SK-N-DZ (cell line): ENCODE data around the gene CDK10.
"Not testable (repeated sequence)": the region's sequence is repeated elsewhere in the genome, so short reads cannot be mapped to it uniquely, and the experiment has no call there.

ENCODE experiments used
- DNase-seq: peaks from one replicate; pipeline ENCODE4 v3.0.0-alpha.2; 2015; ENCODE audit warnings: low spot score

Gene CDK10

GRCh38 chr16:89667000-89667399 lies 19.5 kb upstream of the CDK10 start:
- not testable (repeated sequence) for DNase-seq

- DNase-seq: no peak
Observed at GRCh38 chr16:89667633-89668032, 18.9 kb upstream of the CDK10 start.

DNA sequence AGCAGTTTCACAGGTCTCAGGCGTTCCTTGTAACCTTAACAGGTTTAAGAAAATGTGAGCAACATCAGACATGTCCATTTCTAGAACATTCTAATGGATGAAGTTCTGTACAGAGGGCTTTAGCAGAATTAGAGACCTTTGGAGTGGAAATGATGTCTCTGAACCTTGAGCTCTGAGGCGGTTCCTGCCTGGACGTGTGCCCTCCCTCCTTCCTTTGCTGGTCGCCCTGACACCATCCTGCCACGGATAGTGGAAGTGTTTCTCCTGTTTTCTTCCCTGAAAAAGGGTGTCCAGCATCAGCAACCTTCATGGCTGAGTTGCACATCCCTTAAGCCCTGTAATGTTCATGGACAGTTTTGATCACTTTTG lies 17.7 kb upstream of the CDK10 start:
- no peak for DNase-seq

- DNase-seq: no peak
Observed at GRCh38 chr16:89669755-89670154, 16.7 kb upstream of the CDK10 start.

DNA sequence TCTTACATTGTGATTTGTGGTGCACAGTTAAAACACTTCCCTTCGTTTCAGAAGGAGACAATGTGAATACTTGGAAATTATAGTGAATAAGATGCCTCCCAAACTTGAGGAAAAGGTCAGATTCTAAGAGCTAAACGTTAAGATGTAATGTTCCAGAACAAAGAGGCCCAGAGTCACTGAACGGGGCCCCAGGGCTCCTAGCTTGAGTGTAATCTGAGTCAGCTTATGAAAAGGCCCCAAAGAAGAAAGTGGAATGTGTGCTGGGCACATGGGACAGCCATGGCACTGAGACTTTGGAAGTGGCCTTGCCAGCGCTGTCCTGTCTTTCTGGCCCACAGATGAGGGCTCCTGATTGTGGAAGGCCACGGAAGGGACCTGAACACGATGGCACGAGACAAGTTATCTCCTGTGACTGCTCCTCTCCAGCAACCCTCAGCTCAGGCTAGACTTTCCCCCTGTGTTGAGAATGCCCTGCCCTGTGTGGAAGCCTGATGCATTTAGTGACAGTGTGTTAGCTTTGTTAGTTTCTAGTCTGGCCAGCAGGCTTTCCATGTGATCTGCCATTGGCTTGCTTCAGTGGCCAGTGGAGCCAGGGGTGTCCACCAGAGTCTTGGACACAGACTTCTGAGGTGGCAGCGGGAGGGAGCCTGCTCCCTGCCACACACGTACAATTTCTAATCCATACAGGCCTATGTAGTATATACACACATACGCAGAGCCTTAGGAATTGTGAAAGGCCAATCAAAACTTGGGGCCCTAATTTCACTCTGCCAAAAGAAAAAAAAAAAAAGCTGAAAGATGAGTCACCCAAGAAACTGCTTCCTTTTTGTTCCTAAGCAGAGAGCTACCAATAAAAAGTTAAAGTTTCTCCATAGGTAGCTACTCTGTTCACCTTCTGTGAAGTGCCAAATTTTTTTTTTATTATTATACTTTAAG lies 15.7 kb upstream of the CDK10 start:
- DNase-seq: no peak

GRCh38 chr16:89671565-89671964 lies 14.9 kb upstream of the CDK10 start:
- not testable (repeated sequence) for DNase-seq

DNA sequence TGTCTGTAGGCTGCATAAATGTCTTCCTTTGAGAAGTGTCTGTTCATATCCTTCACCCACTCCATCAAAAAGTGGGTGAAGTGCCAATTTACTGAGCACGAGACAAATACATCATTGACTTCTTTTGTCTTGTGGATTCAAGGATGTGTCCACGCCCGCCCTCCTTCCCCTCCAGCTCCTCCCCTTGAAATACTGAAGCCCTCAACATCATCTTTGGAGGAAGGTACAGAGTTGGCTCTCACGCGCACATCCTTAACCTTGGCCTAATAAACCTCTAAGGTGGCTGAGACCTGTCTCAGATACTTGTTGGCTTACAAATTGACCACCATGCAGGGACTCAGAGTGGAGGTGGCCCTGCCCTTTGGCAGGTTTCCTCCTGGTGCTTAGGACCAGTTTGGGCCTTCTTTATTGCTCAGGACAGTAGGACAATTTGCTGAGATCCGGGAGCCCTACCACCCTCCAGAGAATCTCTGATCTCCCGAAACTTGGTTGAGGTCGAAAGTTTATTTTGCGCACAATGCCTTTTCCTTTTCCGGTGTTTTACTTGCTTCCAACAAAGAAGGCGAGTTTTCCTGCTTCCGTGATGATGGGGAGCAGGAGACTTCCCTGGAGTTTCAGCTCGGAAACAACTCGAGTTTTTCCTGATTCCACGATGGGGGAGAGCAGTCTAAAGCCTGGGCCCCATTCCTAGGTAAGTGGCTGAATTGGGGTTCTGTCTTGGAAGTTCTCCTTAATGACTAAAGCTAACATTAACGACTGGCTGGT lies 14.1 kb upstream of the CDK10 start:
- no peak for DNase-seq

GRCh38 chr16:89678258-89678657 lies 8.2 kb upstream of the CDK10 start:
- DNase-seq: no peak

DNA sequence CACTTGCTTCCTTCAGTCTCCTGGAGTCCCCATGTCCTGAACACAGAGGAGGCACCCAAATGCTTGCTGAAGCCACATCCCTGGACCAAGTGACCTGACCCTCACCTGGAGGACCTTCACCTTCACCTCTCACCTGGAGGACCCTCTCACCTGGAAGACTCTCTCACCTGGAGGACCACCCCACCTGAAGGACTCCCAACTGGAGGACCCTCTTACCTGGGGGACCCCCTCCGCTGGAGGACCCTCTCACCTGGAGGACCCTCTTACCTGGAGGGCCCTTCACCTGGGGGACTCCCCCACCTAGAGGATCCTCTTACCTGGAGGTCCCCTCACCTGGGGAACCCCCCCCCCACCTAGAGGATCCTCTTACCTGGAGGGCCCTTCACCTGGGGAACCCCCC lies 573 bp upstream of the CDK10 start:
- peak; percentile 33 for DNase-seq

GRCh38 chr16:89687092-89687940 lies 827 bp downstream of the CDK10 start:
- DNase-seq: peak; percentile 40

DNA sequence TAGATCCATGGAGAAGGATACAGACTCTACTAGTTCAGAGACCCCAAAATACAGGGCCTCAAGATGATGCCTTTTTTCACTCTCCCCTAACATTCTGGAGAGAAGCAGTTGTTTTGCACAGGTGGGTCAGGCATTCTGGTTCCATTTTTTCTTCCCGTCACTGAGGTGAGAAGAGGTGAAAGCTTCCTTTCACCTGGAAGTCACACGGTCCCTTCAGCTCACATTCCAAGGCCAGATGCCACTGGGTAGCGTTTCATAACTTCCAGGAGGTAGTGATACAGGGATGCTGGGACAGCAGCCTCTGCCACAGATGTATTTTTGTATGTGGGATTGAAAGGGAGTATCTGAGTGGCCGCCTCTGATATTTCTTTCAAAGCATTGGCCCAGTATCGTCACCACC lies 1.9 kb downstream of the CDK10 start:
- no peak for DNase-seq

DNA sequence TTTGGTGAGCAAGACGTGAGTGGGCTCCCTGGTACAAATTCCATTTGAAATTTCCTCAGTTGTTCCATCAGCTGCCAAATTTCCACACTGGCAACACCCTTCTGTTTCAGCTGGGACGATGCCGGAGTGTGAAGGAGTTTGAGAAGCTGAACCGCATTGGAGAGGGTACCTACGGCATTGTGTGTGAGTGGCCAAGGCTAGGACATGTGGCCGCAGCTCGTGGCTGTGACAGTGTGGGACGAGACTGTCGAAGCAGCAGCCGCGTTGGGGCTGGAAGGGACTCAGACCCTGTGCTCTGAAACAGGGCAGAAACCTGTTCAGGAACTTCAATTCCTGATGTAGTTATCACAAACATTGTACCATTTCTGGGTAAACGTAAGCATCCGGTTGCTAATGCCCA lies 2.7 kb downstream of the CDK10 start:
- no peak for DNase-seq

GRCh38 chr16:89689621-89690020 lies 3.1 kb downstream of the CDK10 start:
- DNase-seq: not testable (repeated sequence)

DNA sequence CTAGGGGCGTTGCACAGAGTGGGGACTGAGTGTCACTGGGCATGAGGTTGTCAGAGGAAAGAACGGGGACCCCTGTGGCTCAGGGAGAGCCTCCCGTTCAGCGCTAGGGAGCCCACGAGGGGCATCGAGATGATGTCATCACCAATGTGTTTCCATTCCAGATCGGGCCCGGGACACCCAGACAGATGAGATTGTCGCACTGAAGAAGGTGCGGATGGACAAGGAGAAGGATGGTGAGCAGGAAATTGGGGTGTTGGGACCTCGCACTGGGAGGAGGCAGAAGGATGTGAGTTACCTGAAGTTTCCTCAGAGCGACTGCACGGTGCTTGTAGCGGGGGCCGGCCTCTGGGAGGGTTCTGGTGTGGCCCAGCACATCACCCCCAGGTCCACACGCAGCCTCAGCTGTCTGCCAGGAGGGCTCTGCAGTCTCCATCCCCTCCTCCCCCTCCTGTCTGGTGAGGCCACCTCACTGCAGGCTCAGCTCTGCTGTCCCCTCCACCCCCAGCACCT lies 4.0 kb downstream of the CDK10 start:
- no peak for DNase-seq

DNA sequence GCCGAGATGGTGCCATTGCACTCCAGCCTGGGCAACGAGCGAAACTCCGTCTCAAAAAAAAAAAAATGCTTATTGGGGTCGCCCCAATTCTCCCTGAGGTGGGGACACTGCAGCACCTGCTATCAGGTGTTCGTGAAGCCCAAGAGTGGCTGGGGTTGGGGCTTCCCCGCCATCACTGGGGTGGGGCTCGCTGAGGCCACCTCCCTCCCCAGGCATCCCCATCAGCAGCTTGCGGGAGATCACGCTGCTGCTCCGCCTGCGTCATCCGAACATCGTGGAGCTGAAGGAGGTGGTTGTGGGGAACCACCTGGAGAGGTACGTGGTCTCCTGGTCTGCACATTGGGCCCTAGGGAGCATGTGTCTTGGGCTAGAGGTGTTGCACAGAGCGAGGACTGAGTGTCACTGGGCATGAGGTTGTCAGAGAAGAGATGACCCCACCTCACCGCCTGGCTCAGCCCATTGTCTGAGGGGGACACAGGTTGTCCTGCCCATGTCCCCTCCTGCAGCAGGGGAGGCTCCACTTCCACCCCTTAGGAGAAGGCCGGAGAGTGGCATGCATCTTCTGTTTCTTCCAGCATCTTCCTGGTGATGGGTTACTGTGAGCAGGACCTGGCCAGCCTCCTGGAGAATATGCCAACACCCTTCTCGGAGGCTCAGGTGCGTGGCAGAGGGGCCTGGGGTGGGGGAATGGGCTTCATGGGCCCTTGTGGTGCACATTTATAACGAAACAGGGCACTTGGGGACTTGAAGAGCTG lies 4.9 kb downstream of the CDK10 start:
- no peak for DNase-seq

DNA sequence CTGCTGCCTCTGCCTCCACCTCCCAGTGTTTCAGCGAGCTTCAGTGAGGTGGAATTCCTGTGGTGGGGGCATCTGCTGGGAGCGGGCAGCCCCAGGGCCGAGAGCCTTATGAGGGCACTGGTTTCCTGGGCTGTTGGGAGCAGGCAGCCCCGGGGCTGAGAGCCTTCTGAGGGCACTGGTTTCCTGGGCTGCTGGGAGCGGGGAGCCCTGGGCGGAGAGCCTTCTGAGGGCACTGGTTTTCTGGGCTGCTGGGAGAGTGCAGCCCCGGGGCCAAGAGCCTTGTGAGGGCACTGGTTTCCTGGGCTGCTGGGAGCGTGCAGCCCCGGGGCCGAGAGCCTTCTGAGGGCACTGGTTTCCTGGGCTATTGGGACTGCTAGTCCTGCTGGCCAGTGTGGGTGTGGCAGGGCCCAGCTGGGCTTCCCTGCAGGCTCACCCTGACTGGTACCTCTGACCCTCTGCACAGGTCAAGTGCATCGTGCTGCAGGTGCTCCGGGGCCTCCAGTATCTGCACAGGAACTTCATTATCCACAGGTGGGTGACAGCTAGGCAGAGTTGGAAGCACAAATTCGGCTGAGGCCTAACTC lies 5.6 kb downstream of the CDK10 start:
- DNase-seq: no peak

- DNase-seq: no peak
Observed at GRCh38 chr16:89693289-89693731, 6.8 kb downstream of the CDK10 start.

- DNase-seq: no peak
Observed at GRCh38 chr16:89693931-89694783, 7.7 kb downstream of the CDK10 start.

DNA sequence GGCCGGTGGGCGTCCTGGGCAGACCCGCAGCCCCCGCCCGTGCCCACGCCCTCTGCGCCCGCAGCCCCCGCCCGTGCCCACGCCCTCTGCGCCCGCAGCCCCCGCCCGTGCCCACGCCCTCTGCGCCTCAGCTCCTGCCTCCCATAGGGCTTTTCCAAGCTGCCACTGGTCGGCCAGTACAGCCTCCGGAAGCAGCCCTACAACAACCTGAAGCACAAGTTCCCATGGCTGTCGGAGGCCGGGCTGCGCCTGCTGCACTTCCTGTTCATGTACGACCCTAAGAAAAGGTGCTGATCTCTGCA lies 8.2 kb downstream of the CDK10 start:
- not testable (repeated sequence) for DNase-seq
